CD14-positive monocyte (primary cell): ENCODE results near the gene ITPR2. TPM values are rescaled to one million over a fixed set of nuclear protein-coding genes. Genes with fewer than 3 reads are reported as not detected.

Experiments
- DNase-seq, 3 donors: peaks; one replicate each; pipeline ENCODE4 v3.0.0-alpha.2; 2011 to 2022
- H2AFZ ChIP-seq: 2 replicates; pipeline ENCODE4 v1.6.0; 2012; ENCODE audit warnings: mild to moderate bottlenecking, low read depth, low read length, inconsistent platforms; ENCODE audit not compliant: insufficient read depth, poor library complexity, severe bottlenecking
- H3K27ac ChIP-seq, 2 donors: 1 replicate in 1 of 2; 2 replicates in 1 of 2; pipeline ENCODE4 v1.5.1; 2012 to 2013; ENCODE audit warnings: low read length in 2 of 2, control low read depth in 1 of 2, inconsistent platforms in 1 of 2, low read depth in 1 of 2, mild to moderate bottlenecking in 1 of 2
- H3K27me3 ChIP-seq, 2 donors: one replicate each; pipeline versions ENCODE4 v1.6.0 to v1.6.1; 2011 to 2013; ENCODE audit warnings: low read length in 2 of 2; ENCODE audit not compliant: control insufficient read depth in 2 of 2, insufficient read depth in 2 of 2
- H3K36me3 ChIP-seq, 2 donors: replicated peaks in 1 of 2; 1 replicate in 1 of 2; 2 replicates in 1 of 2; pipeline versions ENCODE4 v1.5.1 to v1.6.1; 2012 to 2013; ENCODE audit warnings: low read length in 2 of 2, control low read depth in 1 of 2, inconsistent platforms in 1 of 2, mild to moderate bottlenecking in 1 of 2; ENCODE audit not compliant: insufficient read depth in 2 of 2, control insufficient read depth in 1 of 2
- H3K4me1 ChIP-seq, 2 donors: 1 replicate in 1 of 2; 2 replicates in 1 of 2; pipeline versions ENCODE4 v1.5.1 to v1.6.1; 2012 to 2013; ENCODE audit warnings: low read length in 2 of 2, control low read depth in 1 of 2, inconsistent platforms in 1 of 2, mild to moderate bottlenecking in 1 of 2, moderate library complexity in 1 of 2; ENCODE audit not compliant: insufficient read depth in 2 of 2, control insufficient read depth in 1 of 2
- H3K4me2 ChIP-seq: replicated peaks from 2 replicates; pipeline ENCODE3; 2012; ENCODE audit warnings: low read length, moderate library complexity, mild to moderate bottlenecking; ENCODE audit not compliant: poor library complexity, severe bottlenecking; ENCODE audit errors: extremely low read depth
- H3K4me3 ChIP-seq, 3 experiments: fragments of 200-600 bp in 1 of 3; sonication (generic) in 1 of 3; replicated peaks in 1 of 3; 1 replicate in 2 of 3; 2 replicates in 1 of 3; pipeline ENCODE4 v1.5.1; 2011 to 2013; ENCODE audit warnings: low read length in 3 of 3, mild to moderate bottlenecking in 3 of 3, control low read depth in 2 of 3, low read depth in 2 of 3, inconsistent platforms in 1 of 3, moderate library complexity in 1 of 3
- H3K79me2 ChIP-seq: 2 replicates; pipeline ENCODE4 v1.6.0; 2012; ENCODE audit warnings: mild to moderate bottlenecking, control low read depth, inconsistent platforms, low read length, moderate library complexity; ENCODE audit not compliant: insufficient read depth
- H3K9ac ChIP-seq: 2 replicates; pipeline ENCODE4 v1.6.0; 2017; ENCODE audit warnings: low read length, mild to moderate bottlenecking; ENCODE audit not compliant: insufficient read depth, poor library complexity, severe bottlenecking
- H3K9me3 ChIP-seq, 2 donors: replicated peaks in 1 of 2; 1 replicate in 1 of 2; 2 replicates in 1 of 2; pipeline versions ENCODE4 v1.5.1 to v1.6.1; 2012 to 2013; ENCODE audit warnings: low read length in 2 of 2, control low read depth in 1 of 2; ENCODE audit not compliant: control insufficient read depth in 1 of 2, insufficient read depth in 1 of 2
- H4K20me1 ChIP-seq: 2 replicates; pipeline ENCODE4 v1.6.0; 2012; ENCODE audit warnings: mild to moderate bottlenecking, low read length, control low read depth, moderate library complexity; ENCODE audit not compliant: insufficient read depth
- H3K27ac Mint-ChIP-seq, 7 donors: one replicate each; pipeline ENCODE4 v1.8.0; 2020; ENCODE audit warnings: mild to moderate bottlenecking in 7 of 7, mixed read lengths in 7 of 7, moderate library complexity in 6 of 7, inconsistent platforms in 2 of 7
- H3K27me3 Mint-ChIP-seq, 3 donors: one replicate each; pipeline ENCODE4 v1.8.0; 2021 to 2022; ENCODE audit warnings: low read depth in 3 of 3, mild to moderate bottlenecking in 3 of 3, mixed read lengths in 3 of 3, moderate library complexity in 3 of 3, inconsistent platforms in 1 of 3
- H3K36me3 Mint-ChIP-seq, 2 donors: one replicate each; pipeline ENCODE4 v1.8.0; 2020; ENCODE audit warnings: mixed read lengths in 2 of 2, inconsistent platforms in 1 of 2, mild to moderate bottlenecking in 1 of 2
- H3K4me1 Mint-ChIP-seq: one replicate; pipeline ENCODE4 v1.8.0; 2020; ENCODE audit warnings: mild to moderate bottlenecking, mixed read lengths
- H3K4me3 Mint-ChIP-seq, 2 donors: one replicate each; pipeline ENCODE4 v1.8.0; 2020; ENCODE audit warnings: mild to moderate bottlenecking in 2 of 2, mixed read lengths in 2 of 2, moderate library complexity in 1 of 2
- H3K9me3 Mint-ChIP-seq, 7 donors: one replicate each; pipeline ENCODE4 v1.8.0; 2020 to 2022; ENCODE audit warnings: mixed read lengths in 7 of 7, mild to moderate bottlenecking in 6 of 7, moderate library complexity in 6 of 7, inconsistent platforms in 2 of 7
- WGBS: methylation state at CpG from one replicate; pipeline ENCODE4 v1.1.5; 2013; ENCODE audit warnings: missing lambda C conversion rate; ENCODE audit not compliant: insufficient coverage; 5-methylcytosine and 5-hydroxymethylcytosine counted together
- intact Hi-C, 2 donors: fragments of 100-400 bp; cut with micrococcal nuclease; formaldehyde crosslinking; loops; one replicate each; pipeline versions ENCODE4 v1.15.0 to v1.15.1; 2023
- polyA plus RNA-seq, 3 donors: library from polyadenylated mRNA; depleted of rRNA in 1 of 3; unstranded in 2 of 3; stranded (reverse) in 1 of 3; fragments of 300-500 nt in 2 of 3; fragments of >200 nt in 1 of 3; fragmentation: Illumina TruSeq in 2 of 3; gene quantifications; 1 replicate in 2 of 3; 2 replicates in 1 of 3; pipeline ENCODE4 v1.2.3, GENCODE V29; 2012 to 2021
- TF ChIP-seq, protein P1 (sequence below): fragments of 200-600 bp; IDR thresholded peaks from one replicate; pipeline ENCODE4 v1.8.0; 2022; ENCODE audit warnings: antibody characterized with exemption, mild to moderate bottlenecking

ITPR2 gene
- polyA plus RNA-seq, 3 donors: 2.7 to 6.4 (median 5.7) TPM

DNA sequence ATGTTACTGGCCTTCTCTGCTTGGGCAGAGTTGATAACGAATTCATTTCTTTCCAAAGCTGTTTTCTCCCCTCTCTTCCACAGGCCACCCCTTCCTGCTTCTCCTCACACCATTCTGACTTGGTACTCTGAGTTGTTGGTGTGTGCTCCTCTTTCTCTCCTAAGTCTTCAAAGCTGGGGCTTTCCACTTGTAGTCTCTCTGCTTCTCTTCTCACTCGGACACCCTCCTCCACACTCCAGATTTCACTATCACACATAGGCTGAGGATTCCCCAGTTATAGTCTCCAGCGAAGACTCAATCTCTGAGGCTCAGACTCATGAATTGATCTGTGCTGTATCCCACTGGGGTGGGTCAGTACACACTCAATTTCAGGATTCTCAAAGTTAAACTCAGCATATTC is 436.6 kb downstream of the ITPR2 start:
- Mint-ChIP-seq H3K27me3 (no peaks in the 10 kb centered on the region), H3K36me3 (peaks cover 12 to 18% of the 10 kb centered on the region in 2 donors), H3K9me3 (no peaks in the 10 kb centered on the region), H3K4me1 (peaks cover 2% of the 10 kb centered on the region), H3K4me3 (no peak overlapping the region), H3K27ac (no peak overlapping the region)
- TF ChIP-seq, protein P1, sequence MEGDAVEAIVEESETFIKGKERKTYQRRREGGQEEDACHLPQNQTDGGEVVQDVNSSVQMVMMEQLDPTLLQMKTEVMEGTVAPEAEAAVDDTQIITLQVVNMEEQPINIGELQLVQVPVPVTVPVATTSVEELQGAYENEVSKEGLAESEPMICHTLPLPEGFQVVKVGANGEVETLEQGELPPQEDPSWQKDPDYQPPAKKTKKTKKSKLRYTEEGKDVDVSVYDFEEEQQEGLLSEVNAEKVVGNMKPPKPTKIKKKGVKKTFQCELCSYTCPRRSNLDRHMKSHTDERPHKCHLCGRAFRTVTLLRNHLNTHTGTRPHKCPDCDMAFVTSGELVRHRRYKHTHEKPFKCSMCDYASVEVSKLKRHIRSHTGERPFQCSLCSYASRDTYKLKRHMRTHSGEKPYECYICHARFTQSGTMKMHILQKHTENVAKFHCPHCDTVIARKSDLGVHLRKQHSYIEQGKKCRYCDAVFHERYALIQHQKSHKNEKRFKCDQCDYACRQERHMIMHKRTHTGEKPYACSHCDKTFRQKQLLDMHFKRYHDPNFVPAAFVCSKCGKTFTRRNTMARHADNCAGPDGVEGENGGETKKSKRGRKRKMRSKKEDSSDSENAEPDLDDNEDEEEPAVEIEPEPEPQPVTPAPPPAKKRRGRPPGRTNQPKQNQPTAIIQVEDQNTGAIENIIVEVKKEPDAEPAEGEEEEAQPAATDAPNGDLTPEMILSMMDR: no peak
- H2AFZ ChIP-seq: no peak overlapping the region
- DNase-seq: no peak
- H3K27ac ChIP-seq: no peak overlapping the region
- no peak overlapping the region for H3K4me3 ChIP-seq
- peaks cover 9 to 62% of the 10 kb centered on the region in 2 donors for H3K36me3 ChIP-seq
- H3K79me2 ChIP-seq: no peaks in the 10 kb centered on the region
- no peaks in the 10 kb centered on the region for H3K27me3 ChIP-seq
- H3K4me1 ChIP-seq: peaks cover 0 to 4% of the 10 kb centered on the region in 2 donors
- no peak overlapping the region for H3K9ac ChIP-seq
- no peak overlapping the region for H3K4me2 ChIP-seq
- WGBS: 90% methylated on average over 2 of the region's 3 CpGs
- H4K20me1 ChIP-seq: no peaks in the 10 kb centered on the region
- no peaks in the 10 kb centered on the region for H3K9me3 ChIP-seq
- intact Hi-C loops: no loop called here

- no peak overlapping the region for H3K4me3 ChIP-seq
- WGBS: 100% methylated on average over 1 of the region's 1 CpG
- H2AFZ ChIP-seq: no peak overlapping the region
- H3K27me3 Mint-ChIP-seq: peaks cover 0 to 4% (median 0%) of the 10 kb centered on the region in 3 donors
- no peak overlapping the region for H3K27ac ChIP-seq
- intact Hi-C loops: no loop called here
- DNase-seq: no peak
- H3K27ac Mint-ChIP-seq: no peak overlapping the region
- no peaks in the 10 kb centered on the region for H4K20me1 ChIP-seq
- peaks cover 11 to 50% of the 10 kb centered on the region in 2 donors for H3K36me3 ChIP-seq
- no peaks in the 10 kb centered on the region for H3K79me2 ChIP-seq
- TF ChIP-seq, protein P1: no peak
- H3K9ac ChIP-seq: no peak overlapping the region
- H3K36me3 Mint-ChIP-seq: peaks cover 42 to 45% of the 10 kb centered on the region in 2 donors
- no peak overlapping the region for H3K4me2 ChIP-seq
- H3K4me1 Mint-ChIP-seq: no peaks in the 10 kb centered on the region
- no peak overlapping the region for H3K4me3 Mint-ChIP-seq
- no peaks in the 10 kb centered on the region for H3K27me3 ChIP-seq
- H3K4me1 ChIP-seq: no peaks in the 10 kb centered on the region
- H3K9me3 Mint-ChIP-seq: peaks cover 0 to 2% (median 0%) of the 10 kb centered on the region in 7 donors
- H3K9me3 ChIP-seq: no peaks in the 10 kb centered on the region
Measured at GRCh38 chr12:26389343-26389742, 443.7 kb downstream of the ITPR2 start.
